Endodermal cell (in vitro differentiated cells): ENCODE results near the gene ARHGAP12. TPM values are rescaled to one million over a fixed set of nuclear protein-coding genes. Genes with fewer than 3 reads are reported as not detected.

Source experiments
- DNase-seq: peaks from one replicate; pipeline ENCODE4 v3.0.0-alpha.2; 2017
- H3K27ac ChIP-seq: 2 replicates; pipeline ENCODE4 v1.5.1; 2013; ENCODE audit warnings: mild to moderate bottlenecking, low read depth, low read length, moderate library complexity
- H3K27me3 ChIP-seq: 2 replicates; pipeline ENCODE4 v1.6.1; 2013; ENCODE audit warnings: mild to moderate bottlenecking, low read length, moderate library complexity; ENCODE audit not compliant: insufficient read depth, control insufficient read depth, poor library complexity, severe bottlenecking
- H3K36me3 ChIP-seq: 2 replicates; pipeline ENCODE4 v1.7.0; 2013; ENCODE audit warnings: mild to moderate bottlenecking, low read length, moderate library complexity; ENCODE audit not compliant: control insufficient read depth, insufficient read depth
- H3K4me1 ChIP-seq: one replicate; pipeline ENCODE4 v1.7.0; 2013; ENCODE audit warnings: low read length; ENCODE audit not compliant: control insufficient read depth, insufficient read depth
- H3K4me3 ChIP-seq: 2 replicates; pipeline ENCODE4 v1.5.1; 2013; ENCODE audit warnings: mild to moderate bottlenecking, low read length, moderate library complexity
- H3K9ac ChIP-seq: 2 replicates; pipeline ENCODE4 v1.6.1; 2013; ENCODE audit warnings: mild to moderate bottlenecking, low read length, moderate library complexity; ENCODE audit not compliant: poor library complexity, severe bottlenecking; ENCODE audit errors: extremely low read depth
- H3K9me3 ChIP-seq: 2 replicates; pipeline ENCODE4 v1.6.1; 2013; ENCODE audit warnings: mild to moderate bottlenecking, low read length, moderate library complexity; ENCODE audit not compliant: control insufficient read depth
- H3K27ac Mint-ChIP-seq: 2 replicates; pipeline ENCODE4 v1.8.0; 2020; ENCODE audit warnings: mixed read lengths
- H3K27me3 Mint-ChIP-seq: 2 replicates; pipeline ENCODE4 v1.8.0; 2021; ENCODE audit warnings: mild to moderate bottlenecking, mixed read lengths; ENCODE audit not compliant: insufficient read depth
- H3K36me3 Mint-ChIP-seq: 2 replicates; pipeline ENCODE4 v1.8.0; 2020; ENCODE audit warnings: low read depth, mixed read lengths
- H3K4me1 Mint-ChIP-seq: 2 replicates; pipeline ENCODE4 v1.8.0; 2020; ENCODE audit warnings: mixed read lengths
- H3K4me3 Mint-ChIP-seq: 2 replicates; pipeline ENCODE4 v1.8.0; 2020; ENCODE audit warnings: mild to moderate bottlenecking, moderate library complexity, mixed read lengths
- H3K9me3 Mint-ChIP-seq: 2 replicates; pipeline ENCODE4 v1.8.0; 2020; ENCODE audit warnings: mild to moderate bottlenecking, mixed read lengths
- WGBS, 2 experiments: methylation state at CpG; one replicate each; pipeline versions ENCODE4 v1.1.5 to v1.1.7; 2013; ENCODE audit warnings: missing lambda C conversion rate in 2 of 2, mixed read lengths in 1 of 2; ENCODE audit not compliant: insufficient coverage in 1 of 2, insufficient read length in 1 of 2; 5-methylcytosine and 5-hydroxymethylcytosine counted together
- total RNA-seq, 2 donors: library from RNA; stranded (reverse); fragmentation: NEBNext Ultra II Directional in 1 of 2; extraction: Animal tissue kit (Norgen Biotek cat#: 25700) in 1 of 2; gene quantifications; 2 replicates in 1 of 2; 3 replicates in 1 of 2; pipeline ENCODE4 v1.2.1, GENCODE V29; 2021
- TF ChIP-seq, protein P1 (sequence below): fragments of 200-600 bp; sonication (generic); conservative IDR thresholded peaks from 2 replicates; pipeline ENCODE4 v1.5.0; 2021; ENCODE audit warnings: antibody characterized with exemption, mild to moderate bottlenecking

Gene ARHGAP12
- total RNA-seq, 2 donors from 2014 or later: 49.6 to 49.8 TPM

GRCh38 chr10:31954410-31955191 lies 26.0 kb upstream of the ARHGAP12 start:
- Histone ChIP-seq H3K27ac (no peak overlapping the region), H3K27me3 (no peaks in the 10 kb centered on the region), H3K9ac (no peak overlapping the region), H3K9me3 (peaks cover 57% of the 10 kb centered on the region), H3K4me3 (no peak overlapping the region), H3K4me1 (no peaks in the 10 kb centered on the region), H3K36me3 (peaks cover 5% of the 10 kb centered on the region)
- H3K27ac Mint-ChIP-seq: no peak overlapping the region
- H3K9me3 Mint-ChIP-seq: peaks cover 40% of the 10 kb centered on the region
- no peaks in the 10 kb centered on the region for H3K4me1 Mint-ChIP-seq
- no peak overlapping the region for H3K4me3 Mint-ChIP-seq
- TF ChIP-seq, protein P1, sequence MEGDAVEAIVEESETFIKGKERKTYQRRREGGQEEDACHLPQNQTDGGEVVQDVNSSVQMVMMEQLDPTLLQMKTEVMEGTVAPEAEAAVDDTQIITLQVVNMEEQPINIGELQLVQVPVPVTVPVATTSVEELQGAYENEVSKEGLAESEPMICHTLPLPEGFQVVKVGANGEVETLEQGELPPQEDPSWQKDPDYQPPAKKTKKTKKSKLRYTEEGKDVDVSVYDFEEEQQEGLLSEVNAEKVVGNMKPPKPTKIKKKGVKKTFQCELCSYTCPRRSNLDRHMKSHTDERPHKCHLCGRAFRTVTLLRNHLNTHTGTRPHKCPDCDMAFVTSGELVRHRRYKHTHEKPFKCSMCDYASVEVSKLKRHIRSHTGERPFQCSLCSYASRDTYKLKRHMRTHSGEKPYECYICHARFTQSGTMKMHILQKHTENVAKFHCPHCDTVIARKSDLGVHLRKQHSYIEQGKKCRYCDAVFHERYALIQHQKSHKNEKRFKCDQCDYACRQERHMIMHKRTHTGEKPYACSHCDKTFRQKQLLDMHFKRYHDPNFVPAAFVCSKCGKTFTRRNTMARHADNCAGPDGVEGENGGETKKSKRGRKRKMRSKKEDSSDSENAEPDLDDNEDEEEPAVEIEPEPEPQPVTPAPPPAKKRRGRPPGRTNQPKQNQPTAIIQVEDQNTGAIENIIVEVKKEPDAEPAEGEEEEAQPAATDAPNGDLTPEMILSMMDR: no peak
- 89 to 90% methylated on average over 2 of the region's 2 CpGs for WGBS, 2 experiments
- H3K36me3 Mint-ChIP-seq: peaks cover 54% of the 10 kb centered on the region
- no peaks in the 10 kb centered on the region for H3K27me3 Mint-ChIP-seq
- DNase-seq: no peak

DNA sequence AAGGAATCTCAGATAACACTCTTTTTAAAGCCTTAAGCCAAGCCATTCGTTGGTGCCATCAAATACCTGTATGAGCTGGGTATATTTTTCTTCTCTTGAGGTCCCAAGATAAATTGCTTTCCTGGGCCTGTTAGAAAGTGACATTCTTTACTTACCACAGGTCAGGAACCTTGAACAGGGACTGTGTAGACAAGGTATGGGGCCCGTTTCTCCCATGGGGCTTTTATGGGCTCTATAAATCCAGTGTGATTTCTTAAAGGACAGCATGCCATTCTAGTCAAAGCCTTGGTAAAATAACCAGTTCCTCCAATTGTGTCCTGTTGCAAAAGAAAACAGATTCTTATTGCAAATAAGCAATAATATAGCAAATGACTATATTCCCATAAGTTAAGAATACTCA lies 24.8 kb upstream of the ARHGAP12 start:
- no peaks in the 10 kb centered on the region for H3K27me3 ChIP-seq
- H3K4me3 ChIP-seq: no peak overlapping the region
- Mint-ChIP-seq H3K27ac (no peak overlapping the region), H3K9me3 (peaks cover 40% of the 10 kb centered on the region), H3K4me1 (no peaks in the 10 kb centered on the region), H3K36me3 (peaks cover 56% of the 10 kb centered on the region), H3K27me3 (no peaks in the 10 kb centered on the region), H3K4me3 (no peak overlapping the region)
- TF ChIP-seq, protein P1: no peak
- WGBS, 2 experiments: 84 to 90% methylated on average over 1 to 2 of the region's 2 CpGs
- H3K9ac ChIP-seq: no peak overlapping the region
- no peak for DNase-seq
- H3K27ac ChIP-seq: no peak overlapping the region
- no peaks in the 10 kb centered on the region for H3K4me1 ChIP-seq
- H3K9me3 ChIP-seq: peaks cover 57% of the 10 kb centered on the region
- H3K36me3 ChIP-seq: peaks cover 5% of the 10 kb centered on the region

GRCh38 chr10:31953080-31953479 lies 24.4 kb upstream of the ARHGAP12 start:
- Histone ChIP-seq H3K9ac (no peak overlapping the region), H3K4me1 (no peaks in the 10 kb centered on the region), H3K27me3 (no peaks in the 10 kb centered on the region), H3K4me3 (no peak overlapping the region), H3K9me3 (peaks cover 57% of the 10 kb centered on the region), H3K27ac (no peak overlapping the region), H3K36me3 (peaks cover 5% of the 10 kb centered on the region)
- TF ChIP-seq, protein P1: no peak
- no peak overlapping the region for H3K27ac Mint-ChIP-seq
- peaks cover 56% of the 10 kb centered on the region for H3K36me3 Mint-ChIP-seq
- DNase-seq: no peak
- peaks cover 40% of the 10 kb centered on the region for H3K9me3 Mint-ChIP-seq
- H3K4me1 Mint-ChIP-seq: no peaks in the 10 kb centered on the region
- H3K27me3 Mint-ChIP-seq: no peaks in the 10 kb centered on the region
- H3K4me3 Mint-ChIP-seq: no peak overlapping the region
